ENCODE data around the gene TRIM29. TPM values are rescaled to one million over a fixed set of nuclear protein-coding genes. Genes with fewer than 3 reads are reported as not detected.
A peak's percentile ranks its signal among the peaks of the same experiment; 100 is the strongest.

Gene TRIM29, protein sequence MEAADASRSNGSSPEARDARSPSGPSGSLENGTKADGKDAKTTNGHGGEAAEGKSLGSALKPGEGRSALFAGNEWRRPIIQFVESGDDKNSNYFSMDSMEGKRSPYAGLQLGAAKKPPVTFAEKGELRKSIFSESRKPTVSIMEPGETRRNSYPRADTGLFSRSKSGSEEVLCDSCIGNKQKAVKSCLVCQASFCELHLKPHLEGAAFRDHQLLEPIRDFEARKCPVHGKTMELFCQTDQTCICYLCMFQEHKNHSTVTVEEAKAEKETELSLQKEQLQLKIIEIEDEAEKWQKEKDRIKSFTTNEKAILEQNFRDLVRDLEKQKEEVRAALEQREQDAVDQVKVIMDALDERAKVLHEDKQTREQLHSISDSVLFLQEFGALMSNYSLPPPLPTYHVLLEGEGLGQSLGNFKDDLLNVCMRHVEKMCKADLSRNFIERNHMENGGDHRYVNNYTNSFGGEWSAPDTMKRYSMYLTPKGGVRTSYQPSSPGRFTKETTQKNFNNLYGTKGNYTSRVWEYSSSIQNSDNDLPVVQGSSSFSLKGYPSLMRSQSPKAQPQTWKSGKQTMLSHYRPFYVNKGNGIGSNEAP
- total RNA-seq = 729 TPM

DNA sequence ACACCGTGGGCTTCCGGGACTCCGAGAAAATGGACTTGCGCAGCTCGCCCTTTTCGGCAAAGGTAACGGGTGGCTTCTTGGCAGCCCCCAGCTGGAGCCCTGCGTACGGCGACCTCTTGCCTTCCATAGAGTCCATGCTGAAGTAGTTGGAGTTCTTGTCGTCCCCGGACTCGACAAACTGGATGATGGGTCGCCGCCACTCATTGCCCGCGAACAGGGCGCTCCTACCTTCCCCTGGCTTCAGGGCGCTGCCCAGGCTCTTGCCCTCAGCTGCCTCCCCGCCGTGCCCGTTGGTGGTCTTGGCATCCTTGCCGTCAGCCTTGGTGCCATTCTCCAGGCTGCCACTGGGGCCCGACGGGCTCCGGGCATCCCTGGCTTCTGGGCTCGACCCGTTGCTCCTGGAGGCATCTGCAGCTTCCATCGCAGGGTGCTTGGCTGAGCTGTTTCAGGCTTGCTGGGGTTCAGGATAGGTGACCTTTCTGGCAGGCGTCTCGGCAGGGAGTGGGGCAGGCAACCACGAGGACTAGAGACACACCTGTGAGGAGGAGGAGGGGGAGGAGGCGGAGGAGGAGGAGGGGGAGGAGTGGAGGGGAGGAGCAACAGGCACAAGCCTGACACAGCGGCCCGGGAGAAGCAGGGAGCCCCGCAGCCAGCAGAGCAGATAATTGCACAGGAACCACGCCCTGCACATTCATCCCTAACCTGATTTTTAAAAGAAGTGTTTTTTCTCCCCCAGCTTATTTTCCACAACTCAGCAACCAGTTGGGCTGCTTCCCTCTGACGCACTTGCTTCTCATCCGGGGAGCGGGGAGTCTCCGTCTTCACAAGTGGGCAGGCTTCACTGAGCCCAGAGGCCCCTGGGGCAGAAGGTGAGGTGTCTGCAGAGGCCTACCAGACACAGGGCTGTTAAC is at the start of gene TRIM29:
Gene TRIM29, minus strand, starts transcription at position 503 of the 911 bp plus-strand sequence. Its CDS starts 82 bp downstream, at position 421.
- peak within 1 kb of the TSS; percentile 89 for H3K27ac ChIP-seq
- H3K27me3 ChIP-seq = no peaks in the 10 kb centered on the region
- no peaks in the 10 kb centered on the region for H3K9me3 ChIP-seq
- H3K4me1 ChIP-seq = no peaks in the 10 kb centered on the region
- DNase-seq (ENCODE audit: extremely low spot score in 2 of 2) = peak; percentile 93 to 97
- peak in 1 of 2 donors; percentile 61 for TF ChIP-seq POLR2AphosphoS5 (IDR thresholded peaks at IDR 0.05; ENCODE audit: insufficient read depth in 1 of 2, low read depth in 1 of 2)
- TF ChIP-seq, protein P1, sequence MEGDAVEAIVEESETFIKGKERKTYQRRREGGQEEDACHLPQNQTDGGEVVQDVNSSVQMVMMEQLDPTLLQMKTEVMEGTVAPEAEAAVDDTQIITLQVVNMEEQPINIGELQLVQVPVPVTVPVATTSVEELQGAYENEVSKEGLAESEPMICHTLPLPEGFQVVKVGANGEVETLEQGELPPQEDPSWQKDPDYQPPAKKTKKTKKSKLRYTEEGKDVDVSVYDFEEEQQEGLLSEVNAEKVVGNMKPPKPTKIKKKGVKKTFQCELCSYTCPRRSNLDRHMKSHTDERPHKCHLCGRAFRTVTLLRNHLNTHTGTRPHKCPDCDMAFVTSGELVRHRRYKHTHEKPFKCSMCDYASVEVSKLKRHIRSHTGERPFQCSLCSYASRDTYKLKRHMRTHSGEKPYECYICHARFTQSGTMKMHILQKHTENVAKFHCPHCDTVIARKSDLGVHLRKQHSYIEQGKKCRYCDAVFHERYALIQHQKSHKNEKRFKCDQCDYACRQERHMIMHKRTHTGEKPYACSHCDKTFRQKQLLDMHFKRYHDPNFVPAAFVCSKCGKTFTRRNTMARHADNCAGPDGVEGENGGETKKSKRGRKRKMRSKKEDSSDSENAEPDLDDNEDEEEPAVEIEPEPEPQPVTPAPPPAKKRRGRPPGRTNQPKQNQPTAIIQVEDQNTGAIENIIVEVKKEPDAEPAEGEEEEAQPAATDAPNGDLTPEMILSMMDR (IDR thresholded peaks at IDR 0.05) = no peak
- intact Hi-C loops (cut with DNase I) = no loop called here
- H3K36me3 ChIP-seq = no peaks in the 10 kb centered on the region
- H3K4me3 ChIP-seq = peak within 1 kb of the TSS; percentile 16 to 51

DNA sequence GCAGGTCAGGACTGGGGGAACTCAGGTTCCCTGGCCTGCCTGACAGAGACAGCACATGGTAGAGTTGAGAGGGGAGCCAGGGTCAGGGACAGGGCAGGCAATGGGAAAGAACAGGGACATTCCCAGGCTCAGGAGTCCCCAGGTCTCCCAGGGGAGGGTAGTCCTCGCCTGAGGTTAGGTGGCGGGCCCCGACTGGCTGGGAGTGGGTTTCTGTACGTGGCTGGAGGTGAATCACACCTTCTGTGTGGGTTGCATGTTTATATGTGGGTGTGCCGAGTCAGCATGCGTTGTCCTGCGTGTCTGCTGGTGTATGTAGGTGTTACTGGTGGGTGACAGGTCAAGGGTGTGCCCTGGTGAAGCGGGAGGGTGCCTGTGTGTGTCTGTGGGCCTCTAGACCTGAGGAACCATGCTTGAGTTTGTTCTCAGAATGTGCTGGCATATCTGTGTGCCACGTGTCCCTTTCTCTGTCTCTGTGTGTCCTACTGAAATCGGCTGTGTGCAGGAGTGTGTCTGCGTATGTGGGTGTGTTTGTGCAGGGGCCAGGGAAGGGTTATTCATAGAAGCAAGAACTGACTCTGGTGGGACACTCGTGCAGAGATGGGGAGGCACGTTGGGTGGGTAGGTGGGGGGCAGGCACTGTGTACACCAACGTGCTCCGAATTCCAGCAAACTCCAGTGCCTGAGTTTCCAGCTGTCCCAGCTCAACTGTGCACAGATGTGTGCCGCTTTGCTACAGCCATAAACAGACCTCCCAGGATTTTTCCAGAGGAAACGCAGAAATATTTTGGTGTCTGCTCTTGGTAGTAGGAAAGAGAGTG is 49.1 kb upstream of the TRIM29 start:
- Histone ChIP-seq H3K4me1 (peaks cover 68% of the 10 kb centered on the region), H3K27me3 (no peaks in the 10 kb centered on the region), H3K9me3 (no peaks in the 10 kb centered on the region), H3K27ac (peak overlapping the region; percentile 84), H3K36me3 (no peaks in the 10 kb centered on the region), H3K4me3 (no peak overlapping the region)
- intact Hi-C loops (cut with DNase I) = no loop called here
- DNase-seq (ENCODE audit: extremely low spot score in 2 of 2) = no peak
- TF ChIP-seq POLR2AphosphoS5 (IDR thresholded peaks at IDR 0.05; ENCODE audit: insufficient read depth in 1 of 2, low read depth in 1 of 2) = no peak
- no peak for TF ChIP-seq POLR2A (IDR thresholded peaks at IDR 0.05)
- TF ChIP-seq, protein P1 (IDR thresholded peaks at IDR 0.05) = no peak

DNA sequence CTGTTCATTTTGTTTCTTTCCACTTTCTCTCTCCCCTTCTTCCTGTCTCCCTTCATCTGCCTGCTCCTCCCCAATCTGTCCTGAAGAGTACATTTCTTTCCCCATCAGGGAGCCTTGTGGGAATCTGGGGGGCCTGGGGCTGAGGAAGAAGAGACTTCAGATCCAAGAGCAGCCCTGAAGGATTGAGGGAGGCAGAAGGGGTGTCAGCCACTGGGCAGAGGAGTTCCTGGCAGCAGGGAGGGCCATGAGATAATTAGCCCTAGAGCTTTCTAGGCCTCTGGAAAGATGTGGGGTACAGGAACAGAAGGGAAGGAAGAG is 48.5 kb upstream of the TRIM29 start:
- peak overlapping the region; percentile 84 for H3K27ac ChIP-seq
- H3K4me3 ChIP-seq = no peak overlapping the region
- intact Hi-C loops (cut with DNase I) = no loop called here
- H3K9me3 ChIP-seq = no peaks in the 10 kb centered on the region
- no peak for DNase-seq (ENCODE audit: extremely low spot score in 2 of 2)
- H3K36me3 ChIP-seq = no peaks in the 10 kb centered on the region
- TF ChIP-seq POLR2AphosphoS5 (IDR thresholded peaks at IDR 0.05; ENCODE audit: insufficient read depth in 1 of 2, low read depth in 1 of 2) (no peak), POLR2A (IDR thresholded peaks at IDR 0.05) (no peak)
- TF ChIP-seq, protein P1 (IDR thresholded peaks at IDR 0.05) = no peak
- H3K27me3 ChIP-seq = no peaks in the 10 kb centered on the region
- H3K4me1 ChIP-seq = peaks cover 73% of the 10 kb centered on the region

DNA sequence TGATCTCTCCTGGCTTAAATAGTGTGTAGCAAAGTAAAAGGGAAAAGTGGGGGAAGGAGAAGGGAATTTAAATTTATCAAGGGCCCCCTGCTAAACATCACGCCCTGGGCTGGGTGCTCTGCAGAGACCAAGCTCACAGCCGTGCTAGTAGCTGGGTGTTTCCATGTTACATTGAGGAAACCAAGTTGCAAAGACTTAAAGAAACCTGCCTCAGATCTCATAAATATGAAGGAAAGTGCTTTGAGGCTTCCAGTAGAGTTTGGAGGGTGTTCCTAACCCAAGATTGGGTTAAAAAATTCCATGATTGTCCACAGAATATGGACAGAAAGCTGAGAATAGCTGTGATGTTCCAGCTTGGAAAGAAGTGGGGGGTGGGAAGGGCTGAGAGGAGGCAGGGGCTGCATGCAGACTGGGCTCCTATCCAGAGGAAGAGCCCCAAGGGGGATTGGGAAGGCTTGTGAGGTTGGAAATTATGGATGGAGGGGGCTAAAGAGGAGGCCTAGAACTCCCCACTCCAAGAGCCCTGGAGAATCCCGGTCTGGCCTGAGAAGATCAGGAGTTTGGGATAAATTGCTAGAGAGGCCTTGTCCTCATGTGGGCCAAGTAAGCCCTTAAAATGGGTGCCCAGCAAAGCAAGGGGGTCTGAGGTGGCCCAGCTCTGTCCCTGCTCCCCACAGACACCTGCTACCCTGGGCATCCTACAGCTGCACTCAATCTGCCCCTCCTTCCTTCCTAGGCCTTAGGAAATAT is 48.0 kb upstream of the TRIM29 start:
- intact Hi-C loops (cut with DNase I) = no loop called here
- no peaks in the 10 kb centered on the region for H3K36me3 ChIP-seq
- DNase-seq (ENCODE audit: extremely low spot score in 2 of 2) = peak in 1 of 2 donors; percentile 80
- TF ChIP-seq, protein P1 (IDR thresholded peaks at IDR 0.05) = no peak
- TF ChIP-seq POLR2A (IDR thresholded peaks at IDR 0.05) = no peak
- no peak for TF ChIP-seq POLR2AphosphoS5 (IDR thresholded peaks at IDR 0.05; ENCODE audit: insufficient read depth in 1 of 2, low read depth in 1 of 2)
- no peaks in the 10 kb centered on the region for H3K27me3 ChIP-seq
- H3K9me3 ChIP-seq = no peaks in the 10 kb centered on the region
- peaks cover 78% of the 10 kb centered on the region for H3K4me1 ChIP-seq
- no peak overlapping the region for H3K4me3 ChIP-seq
- peak overlapping the region; percentile 84 for H3K27ac ChIP-seq
